GM12872 (cell line): ENCODE measurements around the gene GBP7.

Experiments
- CTCF ChIP-seq: IDR thresholded peaks from 3 replicates; pipeline ENCODE4 v1.5.1; 2011; ENCODE audit warnings: low read depth, mild to moderate bottlenecking, low read length, moderate library complexity; ENCODE audit not compliant: insufficient read depth

GBP7 gene

DNA sequence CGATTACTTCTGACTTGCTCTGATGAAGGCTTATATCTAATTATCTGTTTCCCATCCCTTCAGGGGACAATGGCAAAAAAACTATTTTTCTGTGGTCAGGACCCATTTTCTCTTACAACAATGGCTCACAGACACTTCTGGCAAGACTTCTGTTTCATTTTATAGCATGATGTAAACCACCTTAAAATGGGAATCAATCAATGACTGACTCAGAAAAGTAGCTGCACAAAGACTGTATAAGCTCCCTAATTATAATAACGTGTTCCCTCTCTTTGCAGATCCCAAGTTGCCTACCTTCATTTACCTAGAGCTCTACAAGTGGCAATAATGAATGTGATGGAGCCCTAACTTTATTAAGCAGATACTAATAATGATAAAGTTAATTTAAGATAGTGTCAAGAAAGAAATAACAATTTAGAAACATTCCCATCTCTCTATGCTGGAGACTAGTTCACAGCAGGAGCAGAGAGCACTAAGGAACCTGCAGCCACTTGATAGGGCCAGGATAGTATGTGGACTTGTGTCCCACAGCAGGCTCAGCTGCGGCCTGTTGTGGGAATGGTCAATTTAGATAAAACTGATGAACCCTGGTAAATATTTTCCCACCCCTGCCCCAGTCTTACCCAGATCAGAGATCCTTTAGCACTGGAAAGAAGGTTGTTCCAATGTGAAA is 50.4 kb downstream of the GBP7 start:
- TF ChIP-seq CTCF, result no peak

DNA sequence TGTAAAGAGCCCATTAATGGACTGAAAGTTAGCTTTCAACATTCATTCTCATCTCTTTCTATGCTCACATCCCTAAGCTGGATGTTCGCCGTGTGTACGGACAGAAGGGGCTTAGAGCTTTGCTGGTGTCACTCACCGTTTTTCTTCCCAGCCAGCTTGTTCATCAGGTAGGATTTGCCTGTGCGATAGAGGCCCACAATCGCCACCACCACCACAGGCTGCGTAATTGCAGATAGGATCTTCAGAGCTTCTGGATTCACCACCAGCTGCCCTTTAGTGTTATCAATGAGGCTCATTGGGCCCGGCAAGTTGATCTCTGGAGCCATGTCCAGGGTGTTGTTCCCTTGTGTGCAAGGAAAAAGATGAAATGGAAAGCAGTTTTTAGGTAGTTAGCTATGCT is 54.2 kb downstream of the GBP7 start:
- TF ChIP-seq CTCF, result no peak

GRCh38 chr1:89114662-89115061 is 61.1 kb downstream of the GBP7 start:
- TF ChIP-seq CTCF, result no peak

DNA sequence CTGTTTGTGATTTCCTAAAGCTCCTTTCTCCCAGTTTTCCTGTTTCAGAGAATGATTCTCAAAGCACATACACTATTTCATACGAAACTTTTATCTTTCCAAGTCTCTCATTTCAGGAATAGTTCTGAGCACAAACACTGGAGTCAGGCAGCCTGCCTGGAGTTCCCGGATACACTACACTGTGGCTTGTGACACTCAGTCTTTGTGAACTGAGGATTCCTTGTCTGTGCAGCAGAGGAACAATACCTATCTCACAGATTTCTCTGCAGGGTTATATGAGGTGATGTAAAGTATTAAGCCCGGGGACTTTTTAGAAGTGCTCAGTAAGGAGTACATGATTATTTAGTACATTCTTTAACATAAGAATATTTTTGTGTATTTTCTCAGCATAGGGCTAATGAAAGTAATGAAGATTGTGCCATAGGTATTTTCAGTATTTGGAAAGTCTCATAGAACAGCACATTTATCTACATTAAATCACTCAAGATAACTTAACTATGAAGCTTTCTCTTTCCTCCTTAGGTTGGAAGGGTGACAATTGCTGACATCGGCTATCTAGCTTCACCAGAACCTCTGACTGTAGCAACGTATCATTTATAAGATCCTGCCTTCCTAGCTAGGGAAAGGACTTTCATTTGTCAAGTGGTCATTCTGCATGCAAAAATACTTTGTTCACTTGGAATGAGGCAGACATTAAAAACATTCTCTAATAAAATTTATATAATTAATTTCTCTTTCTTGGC is 62.8 kb downstream of the GBP7 start:
- TF ChIP-seq CTCF, result no peak

GRCh38 chr1:89104687-89105086 is 71.1 kb downstream of the GBP7 start:
- no peak for TF ChIP-seq CTCF

DNA sequence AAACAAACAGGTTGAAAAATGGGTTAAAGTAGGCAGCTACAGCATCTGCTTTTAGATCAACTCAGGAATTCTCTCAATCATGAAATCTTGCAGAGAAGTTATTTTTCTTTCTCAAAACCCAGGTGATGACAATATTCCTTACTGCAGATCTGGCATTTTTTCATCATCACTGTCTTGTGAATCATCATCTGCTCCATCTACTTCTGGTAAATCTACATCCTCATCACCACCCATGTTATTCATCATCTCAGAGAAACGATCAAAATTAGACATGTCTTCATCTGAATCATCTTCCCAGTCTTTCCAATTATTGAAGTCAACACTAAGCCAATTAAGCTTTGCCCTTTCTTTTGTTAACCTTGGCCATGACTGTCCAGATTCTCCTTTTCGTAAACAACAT is 71.7 kb downstream of the GBP7 start:
- TF ChIP-seq CTCF, result no peak

DNA sequence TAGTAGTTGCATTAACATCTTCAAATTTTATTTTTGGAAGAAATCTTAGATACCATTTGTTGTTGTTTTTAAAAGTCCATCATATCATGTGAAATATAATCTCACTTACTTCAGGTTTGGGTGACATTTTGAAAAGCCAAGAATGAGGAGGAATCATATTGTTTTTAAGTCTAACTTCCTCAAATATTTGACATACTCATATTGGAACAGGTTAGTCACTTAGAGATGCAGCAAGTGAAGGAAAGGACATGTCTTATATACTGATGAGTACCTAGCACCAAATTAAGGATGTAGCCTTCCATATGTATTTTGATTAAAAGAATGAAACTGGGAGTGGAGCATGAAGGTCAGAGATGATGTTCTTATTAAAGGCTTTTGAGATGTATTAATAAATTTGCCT is 73.8 kb downstream of the GBP7 start:
- no peak for TF ChIP-seq CTCF
